Erythroblast (primary cell): Measurements from ENCODE around the gene ERBB2.

Experiments used
- GATA1 ChIP-seq: IDR thresholded peaks from 2 replicates; pipeline ENCODE4 v1.6.1; 2011; ENCODE audit warnings: low read depth, mild to moderate bottlenecking, control low read depth, low read length, moderate library complexity
- POLR2A ChIP-seq: IDR thresholded peaks from 2 replicates; pipeline ENCODE4 v1.6.1; 2011; ENCODE audit warnings: mild to moderate bottlenecking, low read length

GRCh38 chr17:39744075-39744835 is 44.4 kb downstream of the ERBB2 start:
- TF ChIP-seq POLR2A (no peak), GATA1 (no peak)
